BLaER1 treated with 17β-estradiol and CSF1 and Interleukin-3, amounts not matched to agents 10 nM and 100 nM (cell line): ENCODE results near the gene ZKSCAN3.
A peak's percentile ranks its signal among the peaks of the same experiment; 100 is the strongest.
"Not testable (repeated sequence)": the region's sequence is repeated elsewhere in the genome, so short reads cannot be mapped to it uniquely, and the experiment has no call there.

Experiments
- H3K27ac ChIP-seq, 11 experiments: shearing (Covaris generic); formaldehyde crosslinking; 2 replicates each; pipeline ENCODE4 v1.8.1; 2022
- H3K27me3 ChIP-seq, 11 experiments: shearing (Covaris generic); formaldehyde crosslinking; 2 replicates each; pipeline ENCODE4 v1.8.1; 2022
- H3K36me3 ChIP-seq, 11 experiments: shearing (Covaris generic); formaldehyde crosslinking; 2 replicates each; pipeline ENCODE4 v1.8.1; 2022
- H3K4me1 ChIP-seq, 10 experiments: shearing (Covaris generic); formaldehyde crosslinking; 2 replicates each; pipeline ENCODE4 v1.8.1; 2022
- H3K4me2 ChIP-seq, 11 experiments: shearing (Covaris generic); formaldehyde crosslinking; 2 replicates each; pipeline ENCODE4 v1.8.1; 2022
- H3K4me3 ChIP-seq, 10 experiments: shearing (Covaris generic); formaldehyde crosslinking; 2 replicates each; pipeline ENCODE4 v1.8.1; 2022
- H3K9ac ChIP-seq, 11 experiments: shearing (Covaris generic); formaldehyde crosslinking; 2 replicates each; pipeline ENCODE4 v1.8.1; 2022
- H3K9me3 ChIP-seq, 11 experiments: shearing (Covaris generic); formaldehyde crosslinking; replicated peaks in 1 of 11; 2 replicates each; pipeline ENCODE4 v1.8.1; 2022
- H4K20me1 ChIP-seq, 11 experiments: shearing (Covaris generic); formaldehyde crosslinking; 2 replicates each; pipeline ENCODE4 v1.8.1; 2022
- Cebpa-rat ChIP-seq, 11 experiments: shearing (Covaris generic); IDR thresholded peaks; 2 replicates each; pipeline ENCODE4 v1.8.1; 2022

Gene ZKSCAN3

DNA sequence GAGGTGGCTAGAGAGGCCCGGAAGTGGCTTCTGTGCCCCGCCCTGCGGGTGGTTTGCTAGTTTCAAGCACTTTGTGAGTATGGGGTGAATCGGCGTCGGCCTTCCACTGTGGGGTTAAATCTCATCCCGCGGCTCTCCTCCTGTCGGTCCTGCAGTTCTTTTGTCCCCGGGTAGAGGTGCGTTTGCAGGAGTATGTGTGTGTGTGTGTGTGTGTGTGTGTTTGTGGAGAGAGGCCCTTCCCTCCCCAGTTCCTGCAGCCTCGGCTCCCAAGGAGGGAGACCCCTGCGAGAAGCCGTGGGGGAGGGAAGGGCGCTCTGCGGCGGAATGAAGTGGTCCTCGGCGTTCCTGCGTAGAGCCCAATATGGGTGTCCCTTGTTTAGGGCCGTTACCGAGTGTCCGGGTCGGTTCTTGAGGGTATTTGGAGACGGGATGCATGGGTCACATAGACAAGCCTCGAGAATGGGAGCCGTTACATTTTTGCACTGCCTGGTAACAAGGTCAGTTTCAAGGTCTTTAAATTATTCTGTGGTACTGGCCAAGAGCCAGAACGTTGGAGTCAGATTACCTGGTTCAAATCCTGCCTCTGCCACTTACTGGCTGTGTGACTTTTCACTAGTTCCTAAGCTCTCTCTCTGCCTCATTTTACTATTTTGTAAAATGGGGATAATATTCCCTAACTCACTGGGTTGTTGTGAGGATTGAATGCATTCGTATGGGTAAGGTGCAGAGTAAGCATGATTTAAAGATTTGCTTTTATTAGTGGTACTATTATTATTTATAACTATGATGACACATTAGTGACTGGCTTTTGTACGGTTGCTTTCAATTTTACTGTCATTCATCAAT, at the start of gene ZKSCAN3:
ZKSCAN3 (plus strand) TSS at position 56 of the 846 bp plus-strand sequence. CDS start 9,640 bp downstream, outside the sequence.
- H3K4me2 ChIP-seq: peak within 1 kb of the TSS; percentile 70 to 93 (median 83)
- peaks cover 0 to 16% (median 13%) of the 10 kb centered on the region in 11 experiments; a peak in 15 of 22 replicates for H3K36me3 ChIP-seq
- H3K4me3 ChIP-seq: peak within 1 kb of the TSS; percentile 76 to 88 (median 78)
- peak within 1 kb of the TSS; percentile 78 to 88 (median 82) for H3K9ac ChIP-seq
- peaks cover 0 to 23% (median 18%) of the 10 kb centered on the region in 11 experiments; a peak in 15 of 22 replicates for H3K9me3 ChIP-seq
- H3K27ac ChIP-seq: peak within 1 kb of the TSS; percentile 61 to 85 (median 77)
- no peak for TF ChIP-seq Cebpa-rat (IDR thresholded peaks at IDR 0.05)
- peaks cover 0 to 6% (median 0%) of the 10 kb centered on the region in 11 experiments; a peak in 1 of 22 replicates for H4K20me1 ChIP-seq
- no peaks in the 10 kb centered on the region for H3K27me3 ChIP-seq
- H3K4me1 ChIP-seq: peaks cover 15 to 20% (median 18%) of the 10 kb centered on the region in 10 experiments

DNA sequence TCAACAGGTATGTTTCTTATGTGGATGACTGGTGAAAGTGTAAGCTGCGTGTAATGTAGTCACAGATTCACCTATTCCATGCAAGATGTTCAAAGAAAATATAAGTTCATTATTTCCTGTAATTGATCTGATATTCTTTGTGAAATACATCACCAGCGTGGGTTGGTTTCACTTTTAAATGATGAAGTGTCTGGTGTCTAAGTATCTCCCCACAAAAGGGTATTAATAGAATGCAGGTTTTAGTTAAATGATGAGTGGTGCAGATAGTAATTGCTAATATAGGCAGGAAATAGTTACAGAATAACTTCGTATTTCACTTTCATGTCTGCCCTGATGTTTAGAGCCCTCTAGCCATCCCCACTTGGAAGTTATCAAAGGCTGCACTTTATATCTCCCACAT, 46.2 kb upstream of the ZKSCAN3 start:
- no peak for TF ChIP-seq Cebpa-rat (IDR thresholded peaks at IDR 0.05)
- H3K9ac ChIP-seq: no peak overlapping the region
- no peaks in the 10 kb centered on the region for H4K20me1 ChIP-seq
- H3K27ac ChIP-seq: no peak overlapping the region
- no peak overlapping the region for H3K4me2 ChIP-seq
- no peaks in the 10 kb centered on the region for H3K4me1 ChIP-seq
- peaks cover 0 to 22% (median 6%) of the 10 kb centered on the region in 11 experiments; a peak in 8 of 22 replicates for H3K9me3 ChIP-seq
- no peaks in the 10 kb centered on the region for H3K27me3 ChIP-seq
- no peak overlapping the region for H3K4me3 ChIP-seq
- peaks cover 0 to 18% (median 9%) of the 10 kb centered on the region in 11 experiments; a peak in 10 of 22 replicates for H3K36me3 ChIP-seq

DNA sequence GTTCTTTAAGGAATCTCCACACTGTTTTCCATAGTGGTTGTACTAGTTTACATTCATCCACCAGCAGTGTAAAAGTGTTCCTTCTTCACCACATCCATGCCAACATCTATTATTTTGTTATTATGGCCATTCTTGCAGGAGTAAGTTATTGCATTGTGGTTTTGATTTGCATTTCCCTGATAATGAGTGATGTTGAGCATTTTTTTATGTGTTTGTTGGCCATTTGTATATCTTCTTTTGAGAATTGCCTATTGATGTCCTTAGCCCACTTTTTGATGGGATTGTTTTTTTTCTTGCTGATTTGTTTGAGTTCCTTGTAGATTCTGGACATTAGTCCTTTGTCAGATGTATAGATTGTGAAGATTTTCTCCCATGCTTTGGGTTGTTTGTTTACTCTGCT, 43.4 kb upstream of the ZKSCAN3 start:
- H3K4me1 ChIP-seq, H4K20me1 ChIP-seq, H3K36me3 ChIP-seq, H3K4me3 ChIP-seq, H3K9ac ChIP-seq, H3K27ac ChIP-seq, H3K4me2 ChIP-seq, H3K27me3 ChIP-seq: not testable (repeated sequence)
- H3K9me3 ChIP-seq: peaks cover 0 to 22% (median 14%) of the 10 kb centered on the region in 11 experiments; a peak in 15 of 22 replicates

DNA sequence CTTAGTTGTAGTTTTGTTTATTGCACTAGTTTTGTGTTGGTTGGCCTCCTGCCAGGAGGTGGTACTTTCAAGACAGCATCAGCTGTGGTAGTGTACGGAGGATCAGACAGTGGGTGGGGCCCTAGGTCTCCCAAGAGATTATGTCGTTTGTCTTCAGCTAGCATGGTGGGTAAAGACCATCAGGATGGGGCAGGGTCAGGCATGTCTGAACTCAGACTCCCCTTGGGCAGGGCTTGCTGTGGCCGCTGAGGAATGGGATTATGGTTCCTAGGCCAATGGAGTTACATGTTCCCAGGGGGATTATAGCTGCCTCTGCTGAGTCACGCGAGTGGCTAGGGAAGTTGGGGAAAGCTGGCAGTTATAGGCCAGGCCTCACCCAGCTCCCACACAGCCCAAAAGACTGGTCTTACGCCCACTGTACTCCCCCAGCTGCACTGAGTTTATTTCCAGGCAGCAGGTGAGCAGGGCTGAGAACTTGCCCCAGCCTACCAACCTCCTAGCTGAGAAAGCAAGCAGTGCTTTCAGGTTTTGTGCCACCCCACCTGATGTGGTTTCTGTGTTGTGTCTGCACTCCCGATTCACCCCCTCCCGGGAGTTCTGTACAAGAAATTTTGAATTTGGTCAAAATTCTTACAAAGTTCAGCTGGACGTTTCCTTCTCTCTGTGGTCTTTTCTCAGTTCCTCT, 38.5 kb upstream of the ZKSCAN3 start:
- Histone ChIP-seq H3K9me3 (peaks cover 8 to 34% (median 22%) of the 10 kb centered on the region in 11 experiments; a peak in 17 of 22 replicates), H3K9ac (no peak overlapping the region), H4K20me1 (no peaks in the 10 kb centered on the region), H3K4me3 (no peak overlapping the region), H3K27me3 (no peaks in the 10 kb centered on the region), H3K27ac (no peak overlapping the region), H3K4me2 (peak overlapping the region in 6 of 11 experiments; percentile 18 to 47 (median 35); a peak in 12 of 22 replicates), H3K4me1 (peaks cover 0 to 9% (median 7%) of the 10 kb centered on the region in 10 experiments; a peak in 9 of 20 replicates), H3K36me3 (peaks cover 0 to 5% (median 0%) of the 10 kb centered on the region in 11 experiments; a peak in 4 of 22 replicates)
- no peak for TF ChIP-seq Cebpa-rat (IDR thresholded peaks at IDR 0.05)

DNA sequence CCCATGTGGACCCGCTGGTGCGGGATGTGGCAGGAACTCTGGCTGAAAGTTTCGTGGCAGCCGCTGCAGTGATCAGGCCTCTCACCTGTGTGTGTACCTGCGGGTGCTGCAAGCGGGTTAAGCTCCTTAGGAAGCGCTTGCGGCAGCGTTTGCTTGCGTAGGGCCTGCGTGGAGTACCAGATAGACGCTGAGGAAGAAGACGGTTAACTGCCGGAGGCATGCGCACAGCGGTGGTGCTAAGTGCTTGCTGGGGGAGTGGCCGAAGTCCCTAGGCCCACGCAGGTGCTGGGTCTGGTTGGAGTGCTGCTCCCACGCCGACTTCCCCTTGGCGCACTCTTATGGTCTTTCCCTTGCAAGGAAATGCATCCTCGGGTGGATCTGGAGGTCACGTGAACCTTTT, 36.8 kb upstream of the ZKSCAN3 start:
- no peak for TF ChIP-seq Cebpa-rat (IDR thresholded peaks at IDR 0.05)
- H3K27me3 ChIP-seq: no peaks in the 10 kb centered on the region

DNA sequence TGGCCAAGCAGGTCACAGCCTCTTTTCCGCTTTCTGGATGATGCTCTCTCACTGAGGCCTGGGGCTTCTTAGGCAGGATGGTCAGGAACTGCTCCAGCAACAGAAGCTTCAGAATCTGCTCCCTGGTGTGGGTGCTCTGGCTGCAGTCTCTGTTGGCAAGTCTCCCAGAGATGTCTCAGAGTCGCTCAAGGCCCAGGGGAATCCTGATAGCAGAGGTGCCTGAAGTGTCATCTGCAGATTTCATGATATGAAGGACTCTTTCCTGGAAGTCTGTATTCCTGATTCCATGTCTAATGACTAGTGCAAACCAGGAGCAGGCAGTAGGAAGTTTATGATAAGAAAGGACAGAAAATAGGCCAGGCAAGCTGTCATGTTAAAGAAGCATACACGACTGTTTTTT, 34.1 kb upstream of the ZKSCAN3 start:
- Histone ChIP-seq H4K20me1 (no peaks in the 10 kb centered on the region), H3K9ac (no peak overlapping the region), H3K4me2 (no peak overlapping the region), H3K4me3 (no peak overlapping the region), H3K36me3 (peaks cover 0 to 5% (median 0%) of the 10 kb centered on the region in 11 experiments; a peak in 4 of 22 replicates), H3K27me3 (no peaks in the 10 kb centered on the region), H3K9me3 (peaks cover 0 to 26% (median 23%) of the 10 kb centered on the region in 11 experiments; a peak in 17 of 22 replicates), H3K4me1 (peaks cover 0 to 9% (median 7%) of the 10 kb centered on the region in 10 experiments; a peak in 9 of 20 replicates), H3K27ac (no peak overlapping the region)
- TF ChIP-seq Cebpa-rat (IDR thresholded peaks at IDR 0.05): no peak

More for the DNA sequence above, 36.8 kb upstream of the ZKSCAN3 start:
- Histone ChIP-seq H3K9me3 (peaks cover 0 to 24% (median 20%) of the 10 kb centered on the region in 11 experiments; a peak in 17 of 22 replicates), H4K20me1 (no peaks in the 10 kb centered on the region), H3K9ac (no peak overlapping the region), H3K4me1 (peaks cover 0 to 9% (median 7%) of the 10 kb centered on the region in 10 experiments; a peak in 9 of 20 replicates), H3K4me3 (no peak overlapping the region), H3K27ac (no peak overlapping the region), H3K36me3 (peaks cover 0 to 5% (median 0%) of the 10 kb centered on the region in 11 experiments; a peak in 4 of 22 replicates), H3K4me2 (no peak overlapping the region)

DNA sequence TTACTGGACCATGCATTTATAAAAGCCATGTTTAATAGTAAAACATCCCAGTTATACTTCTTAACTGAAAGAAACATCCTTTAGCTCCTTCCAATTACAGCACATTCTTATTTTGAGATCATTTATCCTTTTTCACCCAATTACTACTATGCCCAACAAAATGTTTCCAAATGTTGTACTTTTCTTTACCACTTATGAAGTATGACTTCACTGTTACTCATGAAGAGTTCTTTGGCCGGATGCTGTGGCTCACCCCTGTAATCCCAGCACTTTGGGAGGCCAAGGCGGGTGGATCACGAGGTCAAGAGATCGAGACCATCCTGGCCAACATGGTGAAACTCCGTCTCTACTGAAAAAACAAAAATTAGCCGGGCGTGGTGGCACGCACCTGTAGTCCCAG, 31.9 kb upstream of the ZKSCAN3 start:
- peaks cover 5 to 29% (median 20%) of the 10 kb centered on the region in 11 experiments; a peak in 18 of 22 replicates for H3K9me3 ChIP-seq
- H4K20me1 ChIP-seq, H3K9ac ChIP-seq: not testable (repeated sequence)

DNA sequence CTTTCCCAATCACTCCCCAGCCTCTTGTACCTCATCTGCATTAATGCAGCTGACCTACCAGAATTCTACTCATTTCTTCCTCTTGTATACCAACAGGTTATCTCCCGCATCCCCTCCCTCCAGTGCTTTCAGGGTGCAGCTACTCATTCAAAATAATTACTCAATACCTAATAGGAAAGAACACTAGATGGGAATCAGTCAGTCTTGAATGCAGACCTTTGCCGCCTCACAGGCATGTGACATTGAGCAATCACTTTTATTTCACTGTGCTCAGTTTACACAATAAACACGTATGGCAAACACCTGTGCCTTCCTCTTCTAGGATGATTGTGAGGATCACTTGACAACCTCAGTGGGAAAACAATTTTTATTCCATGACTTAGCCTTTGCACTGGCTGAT, 27.1 kb upstream of the ZKSCAN3 start:
- Histone ChIP-seq H3K4me3 (no peak overlapping the region), H3K9ac (no peak overlapping the region), H3K4me1 (no peaks in the 10 kb centered on the region), H4K20me1 (no peaks in the 10 kb centered on the region), H3K36me3 (peaks cover 20 to 36% (median 27%) of the 10 kb centered on the region in 11 experiments; a peak in 21 of 22 replicates), H3K27ac (no peak overlapping the region), H3K27me3 (no peaks in the 10 kb centered on the region), H3K4me2 (no peak overlapping the region), H3K9me3 (peaks cover 45 to 74% (median 64%) of the 10 kb centered on the region in 11 experiments)
- TF ChIP-seq Cebpa-rat (IDR thresholded peaks at IDR 0.05): no peak

More for the DNA sequence above, 31.9 kb upstream of the ZKSCAN3 start:
- H3K4me1 ChIP-seq, H3K27ac ChIP-seq, H3K27me3 ChIP-seq, H3K4me3 ChIP-seq, H3K36me3 ChIP-seq, H3K4me2 ChIP-seq: not testable (repeated sequence)
